ENCODE measurements around the gene SH2D4B. TPM values are rescaled to one million over a fixed set of nuclear protein-coding genes. Genes with fewer than 3 reads are reported as not detected.

The SH2D4B gene
- total RNA-seq, 1 experiment from 2014 or later, result 0.07 TPM

- no peaks in the 10 kb centered on the region for H3K27me3 ChIP-seq (ENCODE audit: insufficient read depth, low read length)
Measured at GRCh38 chr10:80553436-80553835, 15.7 kb downstream of the SH2D4B start.

More at GRCh38 chr10:80553436-80553835, 15.7 kb downstream of the SH2D4B start:
- no peaks in the 10 kb centered on the region for H3K23me2 ChIP-seq (ENCODE audit: insufficient read length, low read depth, low read length, poor library complexity, severe bottlenecking)
- no peak overlapping the region for H2BK20ac ChIP-seq (ENCODE audit: low read depth, low read length, poor library complexity, severe bottlenecking)
- no peak overlapping the region for H3K4ac ChIP-seq (ENCODE audit: low read depth, low read length)
- no peak overlapping the region for H3K4me3 Mint-ChIP-seq
- WGBS (ENCODE audit: extremely low coverage, insufficient read length, low lambda C conversion rate), result no CpG with 5 or more reads among the region's 5 CpGs
- H2BK15ac ChIP-seq (ENCODE audit: low read depth, low read length), result no peak overlapping the region
- no peak overlapping the region for H3K14ac ChIP-seq (ENCODE audit: insufficient read depth, low read length)
- H3K27me3 Mint-ChIP-seq (ENCODE audit: low read depth), result peaks cover 9% of the 10 kb centered on the region; the same call in 1 of the 2 replicates
- H3K27ac Mint-ChIP-seq, result no peak overlapping the region; a peak in 1 of 7 replicates
- no peaks in the 10 kb centered on the region; a peak in 1 of 5 replicates for H3K9me3 Mint-ChIP-seq
- H2AK5ac ChIP-seq (ENCODE audit: insufficient read length, low read length), result no peak overlapping the region
- H4K8ac ChIP-seq (replicated peaks; ENCODE audit: insufficient read length, low read depth, low read length), result no peak overlapping the region
- no peak overlapping the region for H4K91ac ChIP-seq (ENCODE audit: insufficient read length, low read depth, low read length)
- peaks cover 11% of the 10 kb centered on the region; the same call in 1 of the 2 replicates for H3K4me1 ChIP-seq (ENCODE audit: insufficient read depth, low read length)
- no peak overlapping the region for H3T11ph ChIP-seq (ENCODE audit: low read length)
- H3K9ac ChIP-seq (ENCODE audit: extremely low read depth, insufficient read length, low read length), result no peak overlapping the region
- H3K79me1 ChIP-seq (ENCODE audit: insufficient read depth, low read depth, low read length, poor library complexity, severe bottlenecking), result no peaks in the 10 kb centered on the region
- no peak overlapping the region for H3K18ac ChIP-seq (ENCODE audit: insufficient read length, low read depth, low read length)
- no peak overlapping the region for H3K27ac ChIP-seq (ENCODE audit: insufficient read length, low read depth, low read length)
- no peaks in the 10 kb centered on the region; a peak in 1 of 7 replicates for H3K36me3 Mint-ChIP-seq (ENCODE audit: insufficient read depth in 1 of 3, low read depth in 3 of 3)
- H3K9me3 ChIP-seq (ENCODE audit: control insufficient read depth, low read depth, low read length), result no peaks in the 10 kb centered on the region
- no peak overlapping the region for H4K5ac ChIP-seq (ENCODE audit: insufficient read length, low read depth, low read length)
- H3K23ac ChIP-seq (ENCODE audit: insufficient read length, low read depth, low read length), result no peak overlapping the region
- H3K4me1 Mint-ChIP-seq, result peaks cover 21 to 28% of the 10 kb centered on the region in 2 experiments
- H2BK12ac ChIP-seq (ENCODE audit: insufficient read length, low read depth, low read length), result no peak overlapping the region
- no peak; the same call in 2 of the 3 replicates for TF ChIP-seq CTCF (conservative IDR thresholded peaks at IDR 0.05)
- H3K79me2 ChIP-seq (ENCODE audit: insufficient read depth, low read length), result no peaks in the 10 kb centered on the region
- no peak for DNase-seq
- no peaks in the 10 kb centered on the region for H4K20me1 ChIP-seq (ENCODE audit: control insufficient read depth, insufficient read depth, insufficient read length)
- H2AFZ ChIP-seq (ENCODE audit: low read length), result no peak overlapping the region
- no peak overlapping the region for H3K56ac ChIP-seq (ENCODE audit: insufficient read length, low read depth, low read length)
- H2BK5ac ChIP-seq (ENCODE audit: insufficient read length, low read length), result no peak overlapping the region
- H2BK120ac ChIP-seq (ENCODE audit: low read depth, low read length, poor library complexity, severe bottlenecking), result no peak overlapping the region
- no peak overlapping the region for H3K4me2 ChIP-seq (ENCODE audit: insufficient read depth, insufficient read length, low read length)
